Measurements from ENCODE around the gene CRAMP1.

Gene CRAMP1

GRCh38 chr16:1687427-1688316, 75.5 kb downstream of the CRAMP1 start:
- 0 out of 2 replicates have a peak overlapping the region, but pooled peaks have one; percentile 5 for H3K4me3 ChIP-seq (ENCODE audit: low read depth, low read length)
- no peak for TF ChIP-seq CTCF (IDR thresholded peaks at IDR 0.05; ENCODE audit: control insufficient read depth, extremely low read depth, insufficient read depth)
- no peak for DNase-seq (ENCODE audit: low read depth)

GRCh38 chr16:1688807-1689560, 76.8 kb downstream of the CRAMP1 start:
- peak; percentile 58 for DNase-seq (ENCODE audit: low read depth)
- no peak overlapping the region for H3K4me3 ChIP-seq (ENCODE audit: low read depth, low read length)
- no peak for TF ChIP-seq CTCF (IDR thresholded peaks at IDR 0.05; ENCODE audit: control insufficient read depth, extremely low read depth, insufficient read depth)

GRCh38 chr16:1689853-1690252, 77.7 kb downstream of the CRAMP1 start:
- no peak for TF ChIP-seq CTCF (IDR thresholded peaks at IDR 0.05; ENCODE audit: control insufficient read depth, extremely low read depth, insufficient read depth)
- H3K4me3 ChIP-seq (ENCODE audit: low read depth, low read length): no peak overlapping the region
- DNase-seq (ENCODE audit: low read depth): no peak

- H3K4me3 ChIP-seq (ENCODE audit: low read depth, low read length): no peak overlapping the region
- DNase-seq (ENCODE audit: low read depth): no peak
- TF ChIP-seq CTCF (IDR thresholded peaks at IDR 0.05; ENCODE audit: control insufficient read depth, extremely low read depth, insufficient read depth): no peak
Measured at GRCh38 chr16:1690810-1691209, 78.7 kb downstream of the CRAMP1 start.

GRCh38 chr16:1691276-1691675, 79.1 kb downstream of the CRAMP1 start:
- TF ChIP-seq CTCF (IDR thresholded peaks at IDR 0.05; ENCODE audit: control insufficient read depth, extremely low read depth, insufficient read depth): peak; percentile 18; the same call in 1 of the 2 replicates
- no peak for DNase-seq (ENCODE audit: low read depth)
- H3K4me3 ChIP-seq (ENCODE audit: low read depth, low read length): no peak overlapping the region

GRCh38 chr16:1691956-1692355, 79.8 kb downstream of the CRAMP1 start:
- TF ChIP-seq CTCF (IDR thresholded peaks at IDR 0.05; ENCODE audit: control insufficient read depth, extremely low read depth, insufficient read depth): no peak
- no peak for DNase-seq (ENCODE audit: low read depth)
- no peak overlapping the region for H3K4me3 ChIP-seq (ENCODE audit: low read depth, low read length)

Data from LNCaP clone FGC (cell line).